Psoas muscle (tissue), 8 donors: ENCODE measurements around the gene BRINP3. TPM values are rescaled to one million over a fixed set of nuclear protein-coding genes. Genes with fewer than 3 reads are reported as not detected.

Experiments
- ATAC-seq, 4 donors: fragments of 200-7000 bp; cut with Tn5 transposase; one replicate each; pipeline ENCODE4 v1.9.1; 2020; ENCODE audit warnings: moderate library complexity in 3 of 4, mild to moderate bottlenecking in 2 of 4
- DNase-seq, 2 donors: peaks; one replicate each; pipeline ENCODE4 v3.0.0-alpha.2; 2020
- H3K27ac ChIP-seq: fragments of 200-600 bp; one replicate; pipeline ENCODE4 v1.8.0; 2022
- H3K27me3 ChIP-seq, 3 donors: fragments of 200-600 bp in 1 of 3; one replicate each; pipeline versions ENCODE4 v1.6.1 to v1.8.0; 2013 to 2022; ENCODE audit warnings: low read length in 2 of 3, mild to moderate bottlenecking in 2 of 3, moderate library complexity in 1 of 3; ENCODE audit not compliant: insufficient read depth in 3 of 3
- H3K36me3 ChIP-seq, 2 donors: fragments of 200-600 bp in 1 of 2; one replicate each; pipeline versions ENCODE4 v1.6.1 to v1.8.0; 2013 to 2022; ENCODE audit warnings: low read depth in 1 of 2, mild to moderate bottlenecking in 1 of 2, moderate library complexity in 1 of 2; ENCODE audit not compliant: insufficient read depth in 1 of 2
- H3K4me1 ChIP-seq: fragments of 200-600 bp; one replicate; pipeline ENCODE4 v1.8.0; 2022
- H3K4me3 ChIP-seq: fragments of 200-600 bp; one replicate; pipeline ENCODE4 v1.8.0; 2022; ENCODE audit warnings: mild to moderate bottlenecking
- H3K9me3 ChIP-seq: fragments of 200-600 bp; one replicate; pipeline ENCODE4 v1.8.0; 2022
- WGBS, 3 donors: extraction: QIAGEN DNeasy Blood & Tissue Kit; methylation state at CpG; one replicate each; pipeline versions ENCODE4 v1.1.6 to v1.1.7; 2013; 5-methylcytosine and 5-hydroxymethylcytosine counted together
- intact Hi-C, 2 donors: fragments of 100-400 bp; cut with DNase I; formaldehyde crosslinking; loops; one replicate each; pipeline versions ENCODE4 v1.11.0 to v1.14.2; 2022
- polyA plus RNA-seq, 3 donors: library from polyadenylated mRNA; stranded (reverse); fragments of 200-250 nt; gene quantifications; one replicate each; pipeline ENCODE4 v1.2.3, GENCODE V29; 2013
- total RNA-seq, 4 donors: library from RNA; stranded (reverse); fragmentation: NEBNext Ultra II Directional in 2 of 4; extraction: Animal tissue kit (Norgen Biotek cat#: 25700) in 2 of 4; gene quantifications; one replicate each; pipeline versions ENCODE4 v1.2.1 to v1.2.4, GENCODE V29; 2021 to 2023
- TF ChIP-seq, protein P1 (sequence below): fragments of 200-600 bp; IDR thresholded peaks from one replicate; pipeline ENCODE4 v1.8.0; 2022; ENCODE audit warnings: antibody characterized with exemption
- donor health status: healthy with polysubstance abuse.
- donor health status: DM: no; HTN: no; CAD: no; lungs with moderate emphysema.
- donor health status: Bipolar disorder and iron deficiency.
- donor health status: healthy.
- donor health status: DM: yes; HTN: yes; CAD: no.
- donor health status: DM: no; HTN: no; CAD: no.
- donor health status: DM: no; HTN: no; CAD: no.
- donor health status: DM: yes; HTN: yes; CAD: no.

BRINP3 gene
- total and polyA plus RNA-seq, 7 donors: 0.09 to 0.45 TPM; not detected in 5

DNA sequence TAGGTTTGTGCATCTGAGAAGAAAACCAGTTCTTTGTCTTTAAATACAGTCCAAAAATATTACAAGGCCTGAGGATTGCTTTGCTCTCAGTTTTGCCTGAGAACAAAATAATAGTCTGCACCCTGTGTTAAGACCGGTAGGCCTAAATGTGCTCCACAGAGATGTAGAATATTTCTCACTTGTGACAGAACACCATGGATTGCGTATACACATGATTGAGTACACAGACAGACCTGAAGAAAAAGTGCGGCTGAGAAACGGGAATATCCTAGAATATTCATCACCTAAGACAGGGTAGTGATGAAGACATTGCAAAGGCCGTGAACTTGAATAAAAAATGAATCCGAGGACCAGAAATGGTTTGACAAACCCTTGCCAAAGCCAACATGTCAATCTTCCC, 155.4 kb downstream of the BRINP3 start:
- Histone ChIP-seq H3K27me3 (no peaks in the 10 kb centered on the region), H3K9me3 (no peaks in the 10 kb centered on the region), H3K36me3 (no peaks in the 10 kb centered on the region), H3K4me1 (no peaks in the 10 kb centered on the region), H3K4me3 (no peak overlapping the region), H3K27ac (no peak overlapping the region)
- 90 to 91% (median 90%) methylated on average over 6 of the region's 6 CpGs for WGBS, 3 donors
- ATAC-seq: no peak
- TF ChIP-seq, protein P1, sequence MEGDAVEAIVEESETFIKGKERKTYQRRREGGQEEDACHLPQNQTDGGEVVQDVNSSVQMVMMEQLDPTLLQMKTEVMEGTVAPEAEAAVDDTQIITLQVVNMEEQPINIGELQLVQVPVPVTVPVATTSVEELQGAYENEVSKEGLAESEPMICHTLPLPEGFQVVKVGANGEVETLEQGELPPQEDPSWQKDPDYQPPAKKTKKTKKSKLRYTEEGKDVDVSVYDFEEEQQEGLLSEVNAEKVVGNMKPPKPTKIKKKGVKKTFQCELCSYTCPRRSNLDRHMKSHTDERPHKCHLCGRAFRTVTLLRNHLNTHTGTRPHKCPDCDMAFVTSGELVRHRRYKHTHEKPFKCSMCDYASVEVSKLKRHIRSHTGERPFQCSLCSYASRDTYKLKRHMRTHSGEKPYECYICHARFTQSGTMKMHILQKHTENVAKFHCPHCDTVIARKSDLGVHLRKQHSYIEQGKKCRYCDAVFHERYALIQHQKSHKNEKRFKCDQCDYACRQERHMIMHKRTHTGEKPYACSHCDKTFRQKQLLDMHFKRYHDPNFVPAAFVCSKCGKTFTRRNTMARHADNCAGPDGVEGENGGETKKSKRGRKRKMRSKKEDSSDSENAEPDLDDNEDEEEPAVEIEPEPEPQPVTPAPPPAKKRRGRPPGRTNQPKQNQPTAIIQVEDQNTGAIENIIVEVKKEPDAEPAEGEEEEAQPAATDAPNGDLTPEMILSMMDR: no peak
- DNase-seq: no peak
- intact Hi-C loops: no loop called here

DNA sequence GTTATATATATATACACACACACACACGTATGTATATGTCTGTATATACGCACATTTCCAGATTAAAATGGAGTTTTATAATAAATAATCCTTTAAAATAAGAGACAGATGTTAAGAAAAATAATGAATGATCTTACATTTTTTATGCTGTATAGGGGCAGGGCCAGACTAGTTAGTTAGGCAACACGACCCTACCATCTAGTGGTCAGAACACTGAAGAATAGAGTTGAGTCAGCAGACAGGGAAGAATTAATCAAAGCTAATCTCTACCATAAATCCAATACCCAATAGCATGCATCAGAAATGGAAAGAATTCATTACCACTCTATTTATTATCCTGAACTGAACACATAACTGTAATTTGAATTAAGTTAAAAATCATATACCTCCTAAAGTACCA, 156.7 kb downstream of the BRINP3 start:
- Histone ChIP-seq H3K4me1 (no peaks in the 10 kb centered on the region), H3K9me3 (no peaks in the 10 kb centered on the region), H3K36me3 (no peaks in the 10 kb centered on the region), H3K27ac (no peak overlapping the region), H3K4me3 (no peak overlapping the region), H3K27me3 (no peaks in the 10 kb centered on the region)
- 68 to 80% (median 78%) methylated on average over 3 of the region's 3 CpGs for WGBS, 3 donors
- TF ChIP-seq, protein P1: no peak
- intact Hi-C loops: no loop called here
- DNase-seq: no peak
- ATAC-seq: no peak

DNA sequence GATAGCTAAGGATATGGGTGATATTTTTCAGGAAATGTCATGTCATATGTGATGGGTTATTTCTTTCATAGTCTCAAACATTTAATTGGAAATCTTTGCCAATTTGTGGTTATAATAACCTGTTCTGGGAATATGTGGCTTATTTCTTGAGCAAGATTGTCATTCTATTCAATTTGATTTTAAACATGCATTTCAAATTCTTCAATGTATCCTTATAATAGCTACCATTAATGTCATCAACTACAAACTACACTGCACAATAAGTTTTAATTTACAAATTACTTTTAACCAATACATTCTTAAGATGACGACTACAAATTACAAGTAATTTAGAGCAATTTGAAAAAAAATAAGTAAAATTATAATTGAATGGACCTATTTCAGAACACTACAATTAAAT, 164.9 kb downstream of the BRINP3 start:
- TF ChIP-seq, protein P1: no peak
- H3K4me1 ChIP-seq: no peaks in the 10 kb centered on the region
- no peak for DNase-seq
- no peak for ATAC-seq
- 84 to 89% (median 89%) methylated on average over 1 of the region's 1 CpG for WGBS, 3 donors
- no peak overlapping the region for H3K4me3 ChIP-seq
- H3K36me3 ChIP-seq: no peaks in the 10 kb centered on the region
- no peaks in the 10 kb centered on the region for H3K27me3 ChIP-seq
- intact Hi-C loops: no loop called here
- no peaks in the 10 kb centered on the region for H3K9me3 ChIP-seq
- H3K27ac ChIP-seq: no peak overlapping the region

DNA sequence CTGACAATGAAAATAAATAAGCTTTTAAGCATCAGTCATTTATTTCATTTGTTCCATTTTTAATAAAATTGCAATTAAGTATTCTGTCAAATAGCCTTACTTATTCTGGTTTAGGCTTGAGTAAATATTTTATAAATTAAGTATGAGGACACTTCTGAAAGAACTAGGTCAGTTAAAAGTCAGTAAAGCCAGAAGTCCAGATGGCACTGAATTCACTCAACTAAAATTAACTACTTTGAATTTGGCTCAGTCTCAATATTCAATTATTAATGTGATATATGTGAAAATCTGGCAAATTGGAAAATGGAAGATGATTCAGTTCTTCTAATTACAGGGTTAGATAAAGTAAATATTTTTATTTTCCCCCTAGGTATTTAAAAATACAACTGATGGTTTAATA, 174.2 kb downstream of the BRINP3 start:
- Histone ChIP-seq H3K27ac (no peak overlapping the region), H3K4me3 (no peak overlapping the region), H3K27me3 (no peaks in the 10 kb centered on the region), H3K9me3 (no peaks in the 10 kb centered on the region), H3K36me3 (no peaks in the 10 kb centered on the region), H3K4me1 (no peaks in the 10 kb centered on the region)
- no peak for ATAC-seq
- intact Hi-C loops: no loop called here
- no peak for DNase-seq
- TF ChIP-seq, protein P1: no peak

DNA sequence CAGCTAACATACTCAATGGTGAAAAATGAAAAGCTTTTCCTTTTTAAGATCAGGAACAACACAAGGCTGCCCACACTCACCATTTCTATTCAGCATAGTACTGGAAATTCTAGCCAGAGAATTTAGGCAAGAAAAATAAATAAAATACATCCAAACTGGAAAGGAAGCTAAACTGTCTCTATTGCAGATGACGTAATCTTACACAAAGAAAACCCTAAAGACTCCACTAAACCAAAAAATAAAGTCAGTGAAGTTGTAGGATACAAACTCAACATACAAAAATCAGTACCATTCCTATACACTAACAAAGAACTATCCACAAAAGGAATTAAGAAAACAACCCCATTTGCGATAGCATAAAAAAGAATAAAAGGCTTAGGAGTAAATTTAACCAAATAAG, 181.2 kb downstream of the BRINP3 start:
- intact Hi-C loops: no loop called here
- 43 to 94% (median 68%) methylated on average over 2 of the region's 2 CpGs for WGBS, 3 donors
- ATAC-seq (no peak), DNase-seq (no peak)
- TF ChIP-seq, protein P1: no peak
- H3K4me3 ChIP-seq: no peak overlapping the region
- no peaks in the 10 kb centered on the region for H3K9me3 ChIP-seq
- H3K36me3 ChIP-seq: no peaks in the 10 kb centered on the region
- H3K4me1 ChIP-seq: no peaks in the 10 kb centered on the region
- no peak overlapping the region for H3K27ac ChIP-seq
- H3K27me3 ChIP-seq: no peaks in the 10 kb centered on the region
